ENCODE measurements around the gene SUSD4. TPM values are rescaled to one million over a fixed set of nuclear protein-coding genes. Genes with fewer than 3 reads are reported as not detected.

Gene SUSD4
- total RNA-seq, 1 donor from 2014 or later = 42.2 TPM

DNA sequence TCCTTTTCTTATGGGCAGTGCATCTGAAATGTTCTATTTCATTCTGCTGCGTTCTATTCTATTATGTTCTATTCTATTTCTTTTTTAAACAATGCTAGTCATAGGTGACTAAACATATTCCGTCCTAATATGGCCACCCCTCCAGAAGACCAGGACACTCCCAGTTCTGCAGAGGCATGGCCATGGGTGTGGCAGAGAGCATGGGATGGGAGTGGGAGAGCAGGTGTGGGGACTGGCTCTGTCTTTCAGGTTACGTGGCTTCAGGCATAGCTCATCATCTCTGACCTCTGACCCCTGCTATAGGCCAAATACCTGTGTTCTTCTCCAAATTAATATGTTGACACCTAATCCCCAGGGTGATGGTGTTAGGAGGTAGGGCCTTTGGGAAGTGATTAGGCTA is 187.5 kb downstream of the SUSD4 start:
- peak; percentile 97 for ATAC-seq

GRCh38 chr1:223175633-223176032 is 188.3 kb downstream of the SUSD4 start:
- no peak for ATAC-seq

- no peak for ATAC-seq
These were observed 188.9 kb downstream of the SUSD4 start for GRCh38 chr1:223175032-223175431.

Other genes starting within 250 kb of the SUSD4 start
- 11.1 TPM for gene TLR5, start 220.9 kb downstream of the SUSD4 start, total RNA-seq
- gene CCDC185, start 29.2 kb upstream of the SUSD4 start, total RNA-seq = 0.24 TPM

All from esophagus mucosa (tissue), 1 donor.